GM18517 (cell line): ENCODE data around the gene USH1G.
"Not testable (repeated sequence)": the region's sequence is repeated elsewhere in the genome, so short reads cannot be mapped to it uniquely, and the experiment has no call there.

Experiments
- ATAC-seq: cut with Tn5 transposase; IDR thresholded peaks from one replicate; pipeline ENCODE4 v1.9.1; 2021; ENCODE audit warnings: mild to moderate bottlenecking, moderate library complexity; ENCODE audit not compliant: unreplicated experiment

USH1G gene

GRCh38 chr17:74907012-74907411 is 16.0 kb downstream of the USH1G start:
- ATAC-seq, result no peak

- ATAC-seq, result not testable (repeated sequence)
These were observed 16.8 kb downstream of the USH1G start for GRCh38 chr17:74906214-74906793.

DNA sequence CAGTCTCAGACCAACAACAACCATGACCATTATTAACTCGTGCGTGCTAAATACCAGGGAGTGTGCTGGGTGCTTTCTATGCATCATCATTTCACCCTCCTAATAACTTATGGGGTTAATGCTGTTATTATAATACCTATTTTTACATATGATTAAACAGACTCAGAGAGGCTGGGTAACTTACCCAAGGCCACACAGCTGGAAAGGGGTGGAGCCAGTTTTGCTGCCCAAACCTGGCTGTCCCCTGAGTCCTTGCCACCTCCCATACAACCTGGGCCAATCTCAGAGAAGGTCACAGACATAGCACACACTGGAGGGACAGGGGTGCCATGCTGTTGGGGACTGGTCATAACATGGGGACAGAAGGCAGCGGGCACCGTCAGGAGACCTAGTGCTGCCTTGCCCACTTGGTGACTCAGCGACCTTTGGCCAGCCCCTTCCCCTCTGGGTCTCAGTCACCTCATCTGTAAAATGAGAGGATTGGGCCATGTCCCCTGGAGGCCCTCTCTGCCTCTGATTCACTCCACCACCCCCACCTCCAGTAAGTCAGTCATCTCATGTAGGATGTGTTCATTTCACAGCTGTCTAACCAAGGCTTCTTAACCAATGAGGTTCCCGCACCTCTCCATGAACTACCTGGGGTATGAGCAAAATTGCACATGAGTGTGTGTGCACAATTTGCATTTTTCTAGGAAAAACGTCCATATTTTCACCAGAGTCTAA is 18.2 kb downstream of the USH1G start:
- ATAC-seq, result no peak

DNA sequence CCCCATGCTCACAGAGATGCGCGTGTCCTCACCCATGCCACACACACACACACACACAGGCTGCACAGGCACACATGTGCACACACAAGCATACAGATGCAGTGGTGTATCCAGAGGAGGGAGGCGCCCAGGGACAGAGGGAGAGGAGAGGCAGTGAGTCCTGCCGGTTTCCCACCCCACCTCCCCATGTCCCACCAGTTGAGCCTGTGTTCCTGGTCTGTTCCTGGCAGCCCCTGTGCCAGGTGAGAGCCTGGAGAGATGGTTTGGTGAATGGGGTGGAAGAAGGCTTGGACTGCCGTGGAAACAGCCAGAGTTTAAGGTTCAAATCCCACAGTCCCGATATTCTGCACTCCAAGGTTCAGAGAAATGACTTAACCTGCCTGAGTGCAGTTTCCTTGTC is 19.4 kb downstream of the USH1G start:
- no peak for ATAC-seq

DNA sequence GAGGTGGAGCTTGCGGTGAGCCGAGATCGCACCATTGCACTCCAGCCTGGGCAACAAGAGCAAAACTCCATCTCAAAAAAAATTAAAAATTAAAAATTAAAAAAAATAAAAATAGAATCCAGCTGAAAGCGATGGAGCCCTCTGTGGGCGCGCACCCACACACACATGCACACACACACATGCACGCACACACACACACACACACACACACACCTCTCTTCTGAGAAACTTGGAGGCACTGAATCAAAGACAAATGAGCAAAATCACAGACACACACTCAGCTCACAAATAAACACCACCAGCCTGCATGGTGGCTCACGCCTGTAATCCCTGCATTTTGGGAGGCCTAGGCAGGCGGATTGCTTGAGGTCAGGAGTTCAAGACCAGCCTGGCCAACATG is 20.0 kb downstream of the USH1G start:
- ATAC-seq, result no peak

GRCh38 chr17:74901353-74902135 is 21.5 kb downstream of the USH1G start:
- ATAC-seq, result no peak

DNA sequence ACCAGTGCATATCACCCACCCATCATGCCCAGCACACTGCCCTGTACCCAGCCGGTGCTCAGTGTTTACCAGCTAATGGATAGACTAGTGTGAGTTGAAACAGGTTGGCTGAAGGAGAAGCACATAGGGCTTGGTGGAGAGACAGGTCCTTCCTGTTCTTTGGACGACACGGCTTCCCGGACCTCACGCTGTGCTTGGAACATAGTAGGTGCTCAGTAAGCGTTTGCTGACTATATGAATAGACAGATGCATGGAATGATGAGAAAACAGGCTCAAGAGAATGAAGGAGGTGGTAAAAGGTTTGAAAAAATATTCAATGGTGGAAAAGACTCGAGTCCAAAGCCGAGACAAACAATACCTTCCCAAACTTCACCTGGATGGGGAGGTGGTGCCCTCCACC is 22.8 kb downstream of the USH1G start:
- no peak for ATAC-seq

GRCh38 chr17:74898376-74898946 is 24.6 kb downstream of the USH1G start:
- no peak for ATAC-seq

DNA sequence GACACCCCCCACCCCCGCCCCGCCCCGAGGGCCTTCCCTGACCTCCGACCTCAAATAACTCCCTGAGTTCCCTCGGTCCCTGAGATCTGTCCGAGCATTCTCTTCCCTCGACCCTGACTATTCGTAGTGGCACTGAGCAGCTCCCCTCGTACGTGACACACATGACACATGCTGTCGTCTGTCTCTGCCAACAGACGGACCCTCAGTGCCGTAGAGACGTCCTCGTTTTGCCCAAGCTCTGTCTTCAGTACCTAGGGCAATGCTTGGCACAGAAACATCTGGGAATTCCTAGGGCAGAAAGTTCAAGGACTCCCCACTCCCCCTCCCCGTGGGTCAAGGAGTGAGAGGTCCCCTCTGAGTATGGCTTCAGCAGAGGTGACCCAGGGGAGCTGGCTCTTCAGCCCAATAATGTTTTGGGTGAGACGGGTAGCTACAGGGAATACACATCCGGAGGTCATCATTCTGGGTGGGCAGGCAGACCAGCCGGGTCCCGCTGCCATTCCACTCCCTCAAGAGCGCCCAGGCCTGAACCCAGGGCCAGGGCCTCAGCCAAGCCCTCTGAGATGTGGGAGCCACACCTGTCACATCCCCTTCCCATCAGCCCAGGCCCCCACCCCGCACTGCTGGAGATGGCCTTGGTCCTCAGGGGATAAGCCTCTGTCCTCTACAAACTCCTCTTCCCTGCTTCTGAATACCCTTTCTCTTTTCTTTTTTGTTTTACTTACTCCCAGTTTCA is 29.0 kb downstream of the USH1G start:
- no peak for ATAC-seq

GRCh38 chr17:74892974-74893911 is 29.8 kb downstream of the USH1G start, which contains the start of gene FADS6:
Gene FADS6 (minus strand): TSS chr17:74893633. CDS start chr17:74893595, 38 bp downstream.
- ATAC-seq, result no peak

- ATAC-seq, result no peak
These were observed 30.8 kb downstream of the USH1G start for GRCh38 chr17:74892013-74892841.

- no peak for ATAC-seq
These were observed 32.5 kb downstream of the USH1G start for GRCh38 chr17:74890554-74890953.

GRCh38 chr17:74888469-74888868 is 34.6 kb downstream of the USH1G start:
- no peak for ATAC-seq

DNA sequence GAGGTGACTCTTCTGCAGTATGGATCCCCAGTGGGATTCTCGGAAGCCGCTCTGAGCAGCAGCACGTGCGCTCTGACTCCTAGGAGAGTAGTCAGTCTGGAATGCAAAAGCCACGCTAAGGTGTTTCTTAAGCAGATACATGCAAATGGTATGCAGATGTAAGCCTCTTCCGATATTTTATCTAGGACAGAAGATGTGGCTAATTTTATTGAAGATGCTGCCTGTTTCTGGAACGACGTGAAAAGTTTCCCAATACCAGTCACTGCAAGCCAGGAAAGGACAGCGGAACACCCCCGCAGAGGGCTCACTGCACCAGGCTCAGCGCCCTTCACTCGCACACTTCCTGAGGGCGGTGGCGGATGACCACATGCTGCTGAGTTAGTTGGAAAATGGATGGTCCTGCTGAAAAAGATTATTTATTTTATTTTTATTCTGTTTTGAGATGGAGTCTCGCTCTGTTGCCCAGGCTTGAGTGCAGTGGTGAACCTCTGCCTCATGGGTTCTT is 39.8 kb downstream of the USH1G start:
- no peak for ATAC-seq

- no peak for ATAC-seq
These were observed 40.4 kb downstream of the USH1G start for GRCh38 chr17:74882517-74883240.

DNA sequence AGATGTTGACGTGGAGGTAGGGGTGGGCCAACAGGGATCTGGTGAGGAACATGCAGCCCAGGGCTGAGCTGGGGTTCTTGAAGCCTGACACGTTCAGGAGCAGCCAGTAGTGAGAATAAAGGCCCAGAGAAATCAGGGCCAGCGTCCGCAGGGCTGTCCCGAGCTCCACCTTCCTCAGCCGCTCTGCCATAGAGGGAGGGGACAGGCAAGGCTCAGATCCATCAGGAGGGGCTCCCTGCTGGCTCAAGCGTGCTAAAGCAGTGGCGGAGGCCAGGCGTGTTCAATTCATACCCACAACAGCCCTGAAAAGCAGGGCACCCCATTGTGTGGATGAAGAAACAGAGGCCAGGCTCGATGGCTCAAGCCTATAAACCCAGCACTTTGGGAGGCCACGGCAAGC is 42.0 kb downstream of the USH1G start:
- no peak for ATAC-seq

GRCh38 chr17:74879308-74879707 is 43.7 kb downstream of the USH1G start:
- ATAC-seq, result no peak

- no peak for ATAC-seq
These were observed 44.4 kb downstream of the USH1G start for GRCh38 chr17:74878658-74879057.
